Astrocyte (in vitro differentiated cells and primary cell): ENCODE results near the gene TRIM41. TPM values are rescaled to one million over a fixed set of nuclear protein-coding genes. Genes with fewer than 3 reads are reported as not detected.
"Not testable (repeated sequence)": the region's sequence is repeated elsewhere in the genome, so short reads cannot be mapped to it uniquely, and the experiment has no call there.

Source experiments
- DNase-seq: peaks from one replicate; pipeline ENCODE4 v3.0.0-alpha.2; 2010; ENCODE audit warnings: low read depth
- FAIRE-seq: peaks from 2 replicates; lab custom pipeline; 2011; peaks lifted over from hg19 to GRCh38; lab: Jason Lieb, UNC
- H2AFZ ChIP-seq: 2 replicates; pipeline ENCODE4 v1.6.0; 2012; ENCODE audit warnings: low read depth, low read length, inconsistent platforms
- H3K27ac ChIP-seq: 2 replicates; pipeline ENCODE4 v1.5.1; 2011; ENCODE audit warnings: low read depth, low read length, inconsistent platforms
- H3K27me3 ChIP-seq: 2 replicates; pipeline ENCODE4 v1.6.0; 2011; ENCODE audit warnings: low read length, inconsistent platforms; ENCODE audit not compliant: insufficient read depth
- H3K36me3 ChIP-seq: 2 replicates; pipeline ENCODE4 v1.5.1; 2011; ENCODE audit warnings: low read length, inconsistent platforms; ENCODE audit not compliant: insufficient read depth
- H3K4me1 ChIP-seq: 2 replicates; pipeline ENCODE4 v1.5.1; 2011; ENCODE audit warnings: low read length, inconsistent platforms; ENCODE audit not compliant: insufficient read depth
- H3K4me2 ChIP-seq: 2 replicates; pipeline ENCODE4 v1.6.0; 2012; ENCODE audit warnings: low read length, inconsistent platforms
- H3K4me3 ChIP-seq: 2 replicates; pipeline ENCODE4 v1.5.1; 2011; ENCODE audit warnings: low read depth, mild to moderate bottlenecking, low read length, inconsistent platforms; ENCODE audit not compliant: insufficient read depth
- H3K79me2 ChIP-seq: 2 replicates; pipeline ENCODE4 v1.6.0; 2012; ENCODE audit warnings: mild to moderate bottlenecking, low read length, inconsistent platforms; ENCODE audit not compliant: insufficient read depth
- H3K9ac ChIP-seq: 2 replicates; pipeline ENCODE4 v1.6.0; 2012; ENCODE audit warnings: mild to moderate bottlenecking, low read length, inconsistent platforms
- H3K9me3 ChIP-seq: 2 replicates; pipeline ENCODE4 v1.5.1; 2012; ENCODE audit warnings: low read depth, mild to moderate bottlenecking, low read length, inconsistent platforms; ENCODE audit not compliant: insufficient read depth
- H4K20me1 ChIP-seq: 2 replicates; pipeline ENCODE4 v1.6.0; 2012; ENCODE audit warnings: low read length, inconsistent platforms; ENCODE audit not compliant: insufficient read depth
- H3K27ac Mint-ChIP-seq: one replicate; pipeline ENCODE4 v1.8.0; 2021; ENCODE audit warnings: mild to moderate bottlenecking, mixed read lengths; ENCODE audit not compliant: unreplicated experiment
- H3K27me3 Mint-ChIP-seq: one replicate; pipeline ENCODE4 v1.8.0; 2021; ENCODE audit warnings: low read depth, mixed read lengths; ENCODE audit not compliant: unreplicated experiment
- H3K36me3 Mint-ChIP-seq: one replicate; pipeline ENCODE4 v1.8.0; 2021; ENCODE audit warnings: low read depth, mixed read lengths; ENCODE audit not compliant: unreplicated experiment
- H3K4me1 Mint-ChIP-seq: one replicate; pipeline ENCODE4 v1.8.0; 2021; ENCODE audit warnings: low read depth, mixed read lengths; ENCODE audit not compliant: unreplicated experiment
- H3K4me3 Mint-ChIP-seq: one replicate; pipeline ENCODE4 v1.8.0; 2021; ENCODE audit warnings: mild to moderate bottlenecking, moderate library complexity, mixed read lengths; ENCODE audit not compliant: unreplicated experiment
- H3K9me3 Mint-ChIP-seq: one replicate; pipeline ENCODE4 v1.8.0; 2021; ENCODE audit warnings: mild to moderate bottlenecking, mixed read lengths; ENCODE audit not compliant: unreplicated experiment
- EZH2 ChIP-seq: IDR thresholded peaks from 2 replicates; pipeline ENCODE4 v1.6.1; 2012; ENCODE audit warnings: mild to moderate bottlenecking, low read length, inconsistent platforms; ENCODE audit not compliant: insufficient read depth
- total RNA-seq: library from RNA; stranded (reverse); gene quantifications from 2 replicates; pipeline ENCODE4 v1.2.1, GENCODE V29; 2021
- TF ChIP-seq, protein P1 (sequence below): IDR thresholded peaks from 2 replicates; pipeline ENCODE4 v1.5.1; 2011; ENCODE audit warnings: low read depth, mild to moderate bottlenecking, inconsistent platforms, low read length, moderate library complexity; ENCODE audit not compliant: insufficient read depth

Gene TRIM41
- total RNA-seq, 1 donor from 2014 or later, result 20.9 TPM

DNA sequence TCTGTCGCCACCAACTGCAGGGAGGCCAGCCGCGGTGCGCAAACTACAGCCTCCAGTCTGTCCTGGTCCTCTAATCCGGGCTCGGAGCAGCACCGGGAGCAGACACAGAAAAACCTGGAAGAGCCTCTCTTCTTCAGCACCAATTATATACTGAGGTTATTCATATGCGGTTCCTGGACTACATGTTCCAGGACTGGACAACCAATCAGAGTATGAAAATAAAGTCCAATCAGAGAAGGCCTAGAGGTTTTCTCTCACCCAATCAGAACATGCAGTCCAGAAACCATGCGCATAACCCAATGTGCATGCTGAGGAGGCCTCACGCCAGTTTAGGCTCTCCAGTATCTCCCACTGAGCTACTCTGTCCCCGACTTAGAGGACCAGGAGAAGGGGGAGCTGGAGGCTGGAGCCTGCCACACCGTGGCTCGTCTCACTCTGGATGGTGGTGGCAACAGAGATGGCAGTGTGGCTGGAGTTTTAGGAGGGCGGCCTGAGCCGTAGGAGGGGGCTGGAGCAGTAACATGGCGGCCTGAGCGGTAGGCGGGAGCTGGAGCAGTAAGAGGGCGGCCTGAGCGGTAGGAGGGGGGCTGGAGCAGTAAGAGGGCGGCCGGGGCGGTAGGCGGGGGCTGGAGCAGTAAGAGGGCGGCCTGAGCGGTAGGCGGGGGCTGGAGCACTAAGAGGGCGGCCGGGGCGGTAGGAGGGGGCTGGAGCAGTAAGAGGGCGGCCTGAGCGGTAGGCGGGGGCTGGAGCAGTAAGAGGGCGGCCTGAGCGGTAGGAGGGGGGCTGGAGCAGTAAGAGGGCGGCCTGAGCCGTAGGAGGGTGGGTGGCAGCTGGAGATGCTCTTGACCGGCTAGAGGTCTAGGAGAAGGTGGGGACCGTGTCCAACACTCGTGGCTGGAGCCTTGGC is 58.2 kb downstream of the TRIM41 start:
- peaks cover 2% of the 10 kb centered on the region for H3K4me1 Mint-ChIP-seq
- H3K4me3 ChIP-seq, result no peak overlapping the region
- FAIRE-seq, result no peak
- H3K9ac ChIP-seq, result no peak overlapping the region
- no peaks in the 10 kb centered on the region for H3K9me3 ChIP-seq
- H3K27ac Mint-ChIP-seq, result peak overlapping the region; percentile 83
- H2AFZ ChIP-seq, result no peak overlapping the region
- no peak overlapping the region for H3K4me3 Mint-ChIP-seq
- H4K20me1 ChIP-seq, result no peaks in the 10 kb centered on the region
- H3K9me3 Mint-ChIP-seq, result no peaks in the 10 kb centered on the region
- no peaks in the 10 kb centered on the region for H3K27me3 Mint-ChIP-seq
- H3K79me2 ChIP-seq, result no peaks in the 10 kb centered on the region
- H3K36me3 Mint-ChIP-seq, result no peaks in the 10 kb centered on the region
- H3K36me3 ChIP-seq, result no peaks in the 10 kb centered on the region
- H3K4me1 ChIP-seq, result no peaks in the 10 kb centered on the region
- TF ChIP-seq, protein P1, sequence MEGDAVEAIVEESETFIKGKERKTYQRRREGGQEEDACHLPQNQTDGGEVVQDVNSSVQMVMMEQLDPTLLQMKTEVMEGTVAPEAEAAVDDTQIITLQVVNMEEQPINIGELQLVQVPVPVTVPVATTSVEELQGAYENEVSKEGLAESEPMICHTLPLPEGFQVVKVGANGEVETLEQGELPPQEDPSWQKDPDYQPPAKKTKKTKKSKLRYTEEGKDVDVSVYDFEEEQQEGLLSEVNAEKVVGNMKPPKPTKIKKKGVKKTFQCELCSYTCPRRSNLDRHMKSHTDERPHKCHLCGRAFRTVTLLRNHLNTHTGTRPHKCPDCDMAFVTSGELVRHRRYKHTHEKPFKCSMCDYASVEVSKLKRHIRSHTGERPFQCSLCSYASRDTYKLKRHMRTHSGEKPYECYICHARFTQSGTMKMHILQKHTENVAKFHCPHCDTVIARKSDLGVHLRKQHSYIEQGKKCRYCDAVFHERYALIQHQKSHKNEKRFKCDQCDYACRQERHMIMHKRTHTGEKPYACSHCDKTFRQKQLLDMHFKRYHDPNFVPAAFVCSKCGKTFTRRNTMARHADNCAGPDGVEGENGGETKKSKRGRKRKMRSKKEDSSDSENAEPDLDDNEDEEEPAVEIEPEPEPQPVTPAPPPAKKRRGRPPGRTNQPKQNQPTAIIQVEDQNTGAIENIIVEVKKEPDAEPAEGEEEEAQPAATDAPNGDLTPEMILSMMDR, result no peak
- no peak for TF ChIP-seq EZH2
- no peak for DNase-seq
- H3K4me2 ChIP-seq, result no peak overlapping the region
- H3K27me3 ChIP-seq, result no peaks in the 10 kb centered on the region
- H3K27ac ChIP-seq, result no peak overlapping the region

GRCh38 chr5:181281984-181282316 is 58.9 kb downstream of the TRIM41 start:
- no peak overlapping the region for H3K27ac ChIP-seq
- H3K9me3 Mint-ChIP-seq, result no peaks in the 10 kb centered on the region
- H3K4me3 Mint-ChIP-seq, result no peak overlapping the region
- H3K4me1 Mint-ChIP-seq, result peaks cover 2% of the 10 kb centered on the region
- H3K4me3 ChIP-seq, result no peak overlapping the region
- H3K9ac ChIP-seq, result no peak overlapping the region
- H3K4me2 ChIP-seq, result no peak overlapping the region
- no peaks in the 10 kb centered on the region for H3K36me3 Mint-ChIP-seq
- H3K27me3 ChIP-seq, result no peaks in the 10 kb centered on the region
- peak overlapping the region; percentile 83 for H3K27ac Mint-ChIP-seq
- H3K4me1 ChIP-seq, result no peaks in the 10 kb centered on the region
- no peaks in the 10 kb centered on the region for H3K79me2 ChIP-seq
- H3K36me3 ChIP-seq, result no peaks in the 10 kb centered on the region
- no peaks in the 10 kb centered on the region for H3K9me3 ChIP-seq
- no peaks in the 10 kb centered on the region for H3K27me3 Mint-ChIP-seq
- no peaks in the 10 kb centered on the region for H4K20me1 ChIP-seq
- no peak overlapping the region for H2AFZ ChIP-seq
- no peak for FAIRE-seq
- TF ChIP-seq, protein P1, result no peak
- no peak for TF ChIP-seq EZH2
- DNase-seq, result no peak

GRCh38 chr5:181282415-181282814 is 59.3 kb downstream of the TRIM41 start:
- FAIRE-seq, DNase-seq, H3K27me3 ChIP-seq, H3K9me3 Mint-ChIP-seq, H3K4me3 ChIP-seq, H3K4me2 ChIP-seq, H3K27ac Mint-ChIP-seq, H3K9ac ChIP-seq, H3K4me1 Mint-ChIP-seq, H3K4me3 Mint-ChIP-seq, H3K4me1 ChIP-seq, H3K27me3 Mint-ChIP-seq, H2AFZ ChIP-seq, H3K27ac ChIP-seq, H3K36me3 ChIP-seq, H4K20me1 ChIP-seq, H3K9me3 ChIP-seq, H3K36me3 Mint-ChIP-seq, H3K79me2 ChIP-seq: not testable (repeated sequence)
